Aorta (tissue), 5 donors: ENCODE measurements around the gene PRDX6. TPM values are rescaled to one million over a fixed set of nuclear protein-coding genes. Genes with fewer than 3 reads are reported as not detected.
"Not testable (repeated sequence)": the region's sequence is repeated elsewhere in the genome, so short reads cannot be mapped to it uniquely, and the experiment has no call there.

Experiments
- ATAC-seq: fragments of 200-7000 bp; cut with Tn5 transposase; one replicate; pipeline ENCODE4 v1.9.1; 2022; ENCODE audit warnings: moderate library complexity; ENCODE audit not compliant: low FRiP score
- DNase-seq, 2 donors: peaks; one replicate each; pipeline ENCODE4 v3.0.0-alpha.2; 2020
- H3K27ac ChIP-seq, 2 donors: one replicate each; pipeline ENCODE4 v1.5.1; 2013; ENCODE audit warnings: low read length in 2 of 2, mild to moderate bottlenecking in 2 of 2, moderate library complexity in 2 of 2, control low read depth in 1 of 2, inconsistent platforms in 1 of 2, low read depth in 1 of 2
- H3K27me3 ChIP-seq, 2 donors: one replicate each; pipeline ENCODE4 v1.6.1; 2013; ENCODE audit warnings: control low read depth in 1 of 2, low read length in 1 of 2, mild to moderate bottlenecking in 1 of 2, moderate library complexity in 1 of 2; ENCODE audit not compliant: insufficient read depth in 2 of 2, control insufficient read depth in 1 of 2
- H3K36me3 ChIP-seq, 2 donors: one replicate each; pipeline ENCODE4 v1.6.1; 2013; ENCODE audit warnings: control low read depth in 1 of 2, low read length in 1 of 2, mild to moderate bottlenecking in 1 of 2; ENCODE audit not compliant: insufficient read depth in 2 of 2, control insufficient read depth in 1 of 2
- H3K4me1 ChIP-seq, 2 donors: one replicate each; pipeline ENCODE4 v1.6.1; 2013; ENCODE audit warnings: low read length in 2 of 2, control low read depth in 1 of 2, mild to moderate bottlenecking in 1 of 2, moderate library complexity in 1 of 2; ENCODE audit not compliant: insufficient read depth in 2 of 2, control insufficient read depth in 1 of 2
- H3K4me3 ChIP-seq, 2 donors: one replicate each; pipeline ENCODE4 v1.5.1; 2013; ENCODE audit warnings: low read length in 2 of 2, control low read depth in 1 of 2, mild to moderate bottlenecking in 1 of 2
- H3K9me3 ChIP-seq: one replicate; pipeline ENCODE4 v1.6.1; 2013; ENCODE audit warnings: mild to moderate bottlenecking, low read length; ENCODE audit not compliant: control insufficient read depth
- WGBS, 2 donors: extraction: QIAGEN DNeasy Blood & Tissue Kit; methylation state at CpG; one replicate each; pipeline ENCODE4 v1.1.7; 2013; 5-methylcytosine and 5-hydroxymethylcytosine counted together
- intact Hi-C, 2 donors: fragments of 100-400 bp; cut with DNase I; formaldehyde crosslinking; loops; one replicate each; pipeline versions ENCODE4 v1.14.2 to v1.15.0; 2022
- polyA plus RNA-seq, 2 donors: library from polyadenylated mRNA; stranded (reverse); fragments of 200-250 nt; gene quantifications; one replicate each; pipeline ENCODE4 v1.2.3, GENCODE V29; 2013
- total RNA-seq, 2 donors: library from RNA; stranded (reverse); fragmentation: NEBNext Ultra II Directional; extraction: Animal tissue kit (Norgen Biotek cat#: 25700); gene quantifications; one replicate each; pipeline ENCODE4 v1.2.1, GENCODE V29; 2021
- donor health status: healthy with polysubstance abuse.
- donor health status: Bipolar disorder and iron deficiency.
- donor health status: DM: no; HTN: no; CAD: no.
- donor health status: DM: no; HTN: no; CAD: no.
- donor health status: DM: yes; HTN: yes; CAD: no.

PRDX6 gene
- total and polyA plus RNA-seq, 4 donors = 130 to 205 (median 152) TPM

DNA sequence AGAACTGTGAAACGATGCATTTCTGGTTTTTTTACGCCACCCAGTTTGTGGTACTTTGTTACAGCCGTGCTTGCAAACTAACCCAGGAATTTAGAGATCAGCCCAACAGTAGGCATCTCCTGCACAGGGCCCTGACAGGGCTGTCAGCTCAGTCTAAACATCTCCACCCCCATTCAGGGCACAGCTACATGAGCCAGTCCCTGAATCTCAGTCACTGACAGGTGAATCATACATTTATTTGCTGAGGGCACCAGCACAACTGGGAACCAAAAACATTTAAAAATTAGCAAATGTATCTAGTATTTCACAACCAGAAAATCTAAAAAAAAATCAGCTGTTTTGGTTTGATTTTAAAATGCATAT is 30.7 kb downstream of the PRDX6 start:
- intact Hi-C loops = no loop called here
- no peak for ATAC-seq
- Histone ChIP-seq H3K4me3 (no peak overlapping the region), H3K9me3 (no peaks in the 10 kb centered on the region), H3K27me3 (peaks cover 0 to 1% of the 10 kb centered on the region in 2 donors), H3K36me3 (no peaks in the 10 kb centered on the region), H3K4me1 (no peaks in the 10 kb centered on the region), H3K27ac (no peak overlapping the region)
- DNase-seq = no peak
- WGBS, 2 donors = 46 to 56% methylated on average over 3 of the region's 3 CpGs

DNA sequence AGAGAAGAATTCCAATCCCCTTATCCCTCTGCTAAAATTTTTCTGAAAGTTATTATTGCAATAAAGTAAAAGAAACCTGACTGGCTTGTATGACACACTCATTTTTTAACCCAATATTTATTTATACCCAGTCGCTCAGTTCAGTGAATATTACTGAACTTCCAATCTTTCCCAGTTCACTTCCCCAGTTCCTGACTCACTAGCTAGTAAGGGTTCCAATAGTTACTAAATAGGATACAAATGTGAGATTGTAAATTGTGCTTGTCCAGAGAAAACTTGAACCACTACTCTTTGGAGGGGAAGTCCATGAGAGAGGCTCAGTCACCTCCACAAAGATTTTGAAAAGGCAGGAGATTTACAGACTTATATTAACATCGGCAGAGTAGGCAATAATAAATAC is 31.4 kb downstream of the PRDX6 start:
- H3K4me3 ChIP-seq = no peak overlapping the region
- intact Hi-C loops = no loop called here
- no peaks in the 10 kb centered on the region for H3K36me3 ChIP-seq
- no peak overlapping the region for H3K27ac ChIP-seq
- WGBS, 2 donors = 59 to 72% methylated on average over 2 of the region's 2 CpGs
- ATAC-seq (no peak), DNase-seq (no peak)
- H3K4me1 ChIP-seq = no peaks in the 10 kb centered on the region
- no peaks in the 10 kb centered on the region for H3K9me3 ChIP-seq
- peaks cover 0 to 1% of the 10 kb centered on the region in 2 donors for H3K27me3 ChIP-seq

DNA sequence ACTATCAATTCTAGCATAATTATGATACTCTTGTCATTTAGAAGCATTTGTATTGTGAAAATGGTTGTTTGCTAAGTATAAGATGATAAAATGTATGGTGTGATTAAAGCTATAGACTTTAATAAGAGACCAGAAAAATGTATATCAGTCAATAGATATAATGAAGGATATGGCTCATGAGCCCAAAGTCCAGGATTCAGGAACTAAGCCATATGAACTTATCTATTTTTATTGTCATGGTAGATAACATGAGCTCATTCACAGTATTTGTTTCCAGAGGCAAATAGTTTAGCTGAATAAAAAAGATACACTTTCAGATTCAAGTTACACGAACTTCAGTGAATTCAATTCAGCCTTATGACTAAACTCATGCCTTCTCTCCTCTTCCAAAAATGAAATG is 32.7 kb downstream of the PRDX6 start:
- Histone ChIP-seq H3K27me3 (no peaks in the 10 kb centered on the region), H3K4me1 (no peaks in the 10 kb centered on the region), H3K27ac (no peak overlapping the region), H3K9me3 (no peaks in the 10 kb centered on the region), H3K36me3 (no peaks in the 10 kb centered on the region), H3K4me3 (no peak overlapping the region)
- DNase-seq = no peak
- WGBS, 2 donors = 33 to 49% methylated on average over 1 of the region's 1 CpG
- intact Hi-C loops = no loop called here
- no peak for ATAC-seq

GRCh38 chr1:173514503-173514902 is 37.4 kb downstream of the PRDX6 start:
- intact Hi-C loops, H3K27me3 ChIP-seq: not testable (repeated sequence)

GRCh38 chr1:173520799-173521198 is 43.7 kb downstream of the PRDX6 start:
- no peak overlapping the region for H3K4me3 ChIP-seq
- H3K9me3 ChIP-seq = no peaks in the 10 kb centered on the region
- intact Hi-C loops = no loop called here
- WGBS, 2 donors = 73 to 80% methylated on average over 2 of the region's 2 CpGs
- peaks cover 0 to 1% of the 10 kb centered on the region in 2 donors for H3K27me3 ChIP-seq
- DNase-seq (no peak), ATAC-seq (no peak)
- H3K36me3 ChIP-seq = no peaks in the 10 kb centered on the region
- H3K4me1 ChIP-seq = no peaks in the 10 kb centered on the region
- no peak overlapping the region for H3K27ac ChIP-seq

More at GRCh38 chr1:173514503-173514902, 37.4 kb downstream of the PRDX6 start:
- 90 to 98% methylated on average over 1 of the region's 1 CpG for WGBS, 2 donors
- H3K4me3 ChIP-seq, H3K27ac ChIP-seq, ATAC-seq, H3K36me3 ChIP-seq, H3K4me1 ChIP-seq, DNase-seq, H3K9me3 ChIP-seq: not testable (repeated sequence)

DNA sequence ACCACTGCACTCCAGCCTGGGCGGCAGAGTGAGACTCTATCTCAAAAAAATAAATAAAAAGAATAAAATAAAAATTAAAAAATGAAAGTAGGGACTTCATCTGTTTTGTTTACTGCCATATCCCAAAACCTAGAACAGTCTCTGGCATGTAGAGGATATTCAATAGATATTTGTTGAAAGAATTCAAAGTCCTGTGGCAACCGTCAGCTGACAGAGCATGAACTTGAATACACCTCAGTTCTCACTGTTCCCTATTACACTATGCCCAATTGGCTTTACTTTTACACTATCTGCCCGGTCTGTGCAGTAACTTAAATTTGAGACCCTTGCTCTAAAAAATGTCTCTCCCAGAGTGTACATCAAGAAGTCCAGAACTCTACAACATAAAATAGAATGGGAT is 46.2 kb downstream of the PRDX6 start:
- WGBS, 2 donors = 90 to 94% methylated on average over 3 of the region's 3 CpGs
- H3K27ac ChIP-seq = no peak overlapping the region
- no peaks in the 10 kb centered on the region for H3K9me3 ChIP-seq
- ATAC-seq (no peak), DNase-seq (no peak)
- peaks cover 0 to 1% of the 10 kb centered on the region in 2 donors for H3K27me3 ChIP-seq
- no peak overlapping the region for H3K4me3 ChIP-seq
- intact Hi-C loops = no loop called here
- H3K36me3 ChIP-seq = no peaks in the 10 kb centered on the region
- no peaks in the 10 kb centered on the region for H3K4me1 ChIP-seq

- Histone ChIP-seq H3K4me3 (no peak overlapping the region), H3K27ac (no peak overlapping the region), H3K9me3 (no peaks in the 10 kb centered on the region), H3K36me3 (no peaks in the 10 kb centered on the region), H3K4me1 (no peaks in the 10 kb centered on the region), H3K27me3 (no peaks in the 10 kb centered on the region)
- ATAC-seq (no peak), DNase-seq (no peak)
- intact Hi-C loops = no loop called here
- WGBS, 2 donors = 4 to 18% methylated on average over 1 of the region's 1 CpG
Measured at GRCh38 chr1:173525926-173526325, 48.8 kb downstream of the PRDX6 start.

DNA sequence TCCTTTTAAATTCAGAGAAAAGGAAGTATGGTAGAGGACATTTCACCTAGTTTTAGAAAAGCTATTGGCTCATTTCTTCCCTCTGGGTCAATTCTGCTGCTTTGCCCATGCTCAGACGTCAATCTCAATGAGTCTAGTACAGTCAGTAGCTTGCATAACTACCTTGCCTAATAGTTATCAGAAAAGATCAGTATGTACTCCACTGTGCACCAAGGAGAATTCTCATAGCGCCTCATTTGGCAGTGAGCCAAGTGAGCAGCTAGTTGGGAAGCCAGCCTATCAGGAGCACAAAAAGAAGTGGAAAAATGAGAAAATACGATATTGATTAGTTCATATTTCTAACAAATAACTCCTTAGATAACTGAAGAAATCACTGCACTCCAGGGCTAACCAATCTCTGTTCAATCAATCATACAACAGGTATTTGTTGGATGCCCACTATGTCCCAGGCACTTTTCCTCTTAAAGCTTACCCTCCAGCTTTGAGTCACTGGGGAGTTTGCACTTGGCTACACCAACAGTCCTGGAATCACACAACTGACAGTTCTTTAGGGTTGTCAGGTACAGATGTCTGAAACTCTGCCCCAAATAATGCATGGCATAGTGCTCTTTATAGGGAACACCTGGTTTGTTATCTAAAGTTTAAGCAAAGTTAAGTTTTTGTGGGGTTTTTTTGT is 50.2 kb downstream of the PRDX6 start:
- Histone ChIP-seq H3K9me3 (no peaks in the 10 kb centered on the region), H3K27me3 (no peaks in the 10 kb centered on the region), H3K36me3 (no peaks in the 10 kb centered on the region), H3K27ac (no peak overlapping the region), H3K4me1 (peaks cover 0 to 1% of the 10 kb centered on the region in 2 donors), H3K4me3 (no peak overlapping the region)
- intact Hi-C loops = no loop called here
- DNase-seq = no peak
- ATAC-seq = no peak
- 70 to 71% methylated on average over 3 of the region's 3 CpGs for WGBS, 2 donors

- DNase-seq = no peak
- Histone ChIP-seq H3K36me3 (no peaks in the 10 kb centered on the region), H3K4me1 (peaks cover 0 to 1% of the 10 kb centered on the region in 2 donors), H3K4me3 (no peak overlapping the region), H3K27me3 (no peaks in the 10 kb centered on the region), H3K9me3 (no peaks in the 10 kb centered on the region), H3K27ac (no peak overlapping the region)
- intact Hi-C loops = no loop called here
- ATAC-seq = no peak
- 46 to 57% methylated on average over 4 of the region's 4 CpGs for WGBS, 2 donors
Measured at GRCh38 chr1:173529106-173529505, 52.0 kb downstream of the PRDX6 start.
